Hindlimb muscle (tissue), 1 donor: ENCODE data around the gene TTC13. TPM values are rescaled to one million over a fixed set of nuclear protein-coding genes. Genes with fewer than 3 reads are reported as not detected.

ENCODE experiments used
- polyA plus RNA-seq: library from polyadenylated mRNA; unstranded; fragments of 120-200 nt; gene quantifications from one replicate; pipeline ENCODE4 v1.2.1, GENCODE V29; 2013; ENCODE audit not compliant: insufficient read length

The TTC13 gene
- polyA plus RNA-seq, 1 donor, result 19.6 TPM

Other genes starting within 250 kb of the TTC13 start
- gene CAPN9, start 231.5 kb downstream of the TTC13 start, polyA plus RNA-seq, result 0.57 TPM
- gene C1orf198, start 110.3 kb downstream of the TTC13 start, polyA plus RNA-seq, result 63.2 TPM
- 14.1 TPM for gene ARV1, start 233 bp upstream of the TTC13 start, polyA plus RNA-seq
- gene FAM89A, start 61.4 kb upstream of the TTC13 start, polyA plus RNA-seq, result 8.4 TPM
- gene TRIM67, start 183.2 kb upstream of the TTC13 start, polyA plus RNA-seq, result 0.05 TPM